ENCODE data around the gene QPRT.
"Not testable (repeated sequence)": the region's sequence is repeated elsewhere in the genome, so short reads cannot be mapped to it uniquely, and the experiment has no call there.

QPRT gene

GRCh38 chr16:29678691-29679267 is at the start of gene QPRT:
TSS of gene QPRT (plus strand) at chr16:29679180. CDS start at chr16:29679198, 18 bp downstream.
- no peak for DNase-seq (ENCODE audit: low spot score)

- not testable (repeated sequence) for DNase-seq (ENCODE audit: low spot score)
These were observed 49.7 kb upstream of the QPRT start for GRCh38 chr16:29629318-29629717.

GRCh38 chr16:29631658-29632057 is 47.3 kb upstream of the QPRT start:
- not testable (repeated sequence) for DNase-seq (ENCODE audit: low spot score)

- DNase-seq (ENCODE audit: low spot score): not testable (repeated sequence)
These were observed 43.1 kb upstream of the QPRT start for GRCh38 chr16:29635902-29636301.

GRCh38 chr16:29636368-29636767 is 42.6 kb upstream of the QPRT start:
- DNase-seq (ENCODE audit: low spot score): not testable (repeated sequence)

- DNase-seq (ENCODE audit: low spot score): not testable (repeated sequence)
These were observed 40.2 kb upstream of the QPRT start for GRCh38 chr16:29638751-29639150.

GRCh38 chr16:29641561-29641960 is 37.4 kb upstream of the QPRT start:
- DNase-seq (ENCODE audit: low spot score): no peak

GRCh38 chr16:29643596-29643995 is 35.4 kb upstream of the QPRT start:
- DNase-seq (ENCODE audit: low spot score): no peak

- DNase-seq (ENCODE audit: low spot score): no peak
These were observed 34.6 kb upstream of the QPRT start for GRCh38 chr16:29644338-29644857.

GRCh38 chr16:29644973-29645693 is 33.8 kb upstream of the QPRT start:
- peak; percentile 38 for DNase-seq (ENCODE audit: low spot score)

- DNase-seq (ENCODE audit: low spot score): peak; percentile 65
These were observed 33.2 kb upstream of the QPRT start for GRCh38 chr16:29645694-29646187.

- no peak for DNase-seq (ENCODE audit: low spot score)
These were observed 32.0 kb upstream of the QPRT start for GRCh38 chr16:29646947-29647346.

GRCh38 chr16:29649588-29650494 is 29.1 kb upstream of the QPRT start:
- no peak for DNase-seq (ENCODE audit: low spot score)

- no peak for DNase-seq (ENCODE audit: low spot score)
These were observed 28.2 kb upstream of the QPRT start for GRCh38 chr16:29650771-29651170.

- DNase-seq (ENCODE audit: low spot score): no peak
These were observed 27.1 kb upstream of the QPRT start for GRCh38 chr16:29651774-29652349.

- DNase-seq (ENCODE audit: low spot score): peak; percentile 42
These were observed 25.5 kb upstream of the QPRT start for GRCh38 chr16:29653471-29653870.

GRCh38 chr16:29653890-29654289 is 25.1 kb upstream of the QPRT start:
- not testable (repeated sequence) for DNase-seq (ENCODE audit: low spot score)

- DNase-seq (ENCODE audit: low spot score): no peak
These were observed 22.1 kb upstream of the QPRT start for GRCh38 chr16:29656688-29657523.

GRCh38 chr16:29658705-29659104 is 20.3 kb upstream of the QPRT start:
- DNase-seq (ENCODE audit: low spot score): no peak

GRCh38 chr16:29662000-29662728 is 16.8 kb upstream of the QPRT start:
- no peak for DNase-seq (ENCODE audit: low spot score)

Measured in germinal center (tissue), 1 donor.